Measurements from ENCODE around the gene LRRC1. TPM values are rescaled to one million over a fixed set of nuclear protein-coding genes. Genes with fewer than 3 reads are reported as not detected.

The LRRC1 gene
- total RNA-seq, 1 donor from 2014 or later, result 36.2 TPM

DNA sequence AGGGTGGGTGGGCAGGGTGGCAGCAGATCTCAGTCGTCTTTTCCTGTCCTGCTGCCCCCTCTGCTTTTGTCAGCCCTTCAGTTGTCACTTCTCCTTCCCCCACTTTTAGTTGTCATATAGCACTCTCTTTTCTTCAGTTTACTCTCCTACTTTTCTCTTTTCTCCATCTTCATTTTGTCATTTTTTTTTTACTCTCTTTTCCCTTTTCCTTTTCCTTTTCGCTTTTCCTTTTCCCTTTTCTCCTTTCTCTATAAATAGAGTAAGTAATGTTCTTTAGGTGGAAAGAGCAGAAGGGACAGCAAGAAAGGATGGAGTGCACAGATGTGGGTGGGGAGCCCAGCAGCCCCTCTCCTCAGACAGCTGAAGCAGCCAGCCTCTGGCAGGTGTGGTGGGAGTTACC, 108.6 kb downstream of the LRRC1 start:
- TF ChIP-seq CTCF (IDR thresholded peaks at IDR 0.05; ENCODE audit: unreplicated experiment), result no peak
- Mint-ChIP-seq H3K4me3 (ENCODE audit: low read depth) (no peak overlapping the region), H3K36me3 (ENCODE audit: insufficient read depth) (peaks cover 22% of the 10 kb centered on the region), H3K27ac (no peak overlapping the region), H3K4me1 (ENCODE audit: low read depth) (no peaks in the 10 kb centered on the region), H3K9me3 (ENCODE audit: low read depth) (no peaks in the 10 kb centered on the region), H3K27me3 (no peaks in the 10 kb centered on the region)
- DNase-seq (ENCODE audit: low spot score, unreplicated experiment), result no peak

DNA sequence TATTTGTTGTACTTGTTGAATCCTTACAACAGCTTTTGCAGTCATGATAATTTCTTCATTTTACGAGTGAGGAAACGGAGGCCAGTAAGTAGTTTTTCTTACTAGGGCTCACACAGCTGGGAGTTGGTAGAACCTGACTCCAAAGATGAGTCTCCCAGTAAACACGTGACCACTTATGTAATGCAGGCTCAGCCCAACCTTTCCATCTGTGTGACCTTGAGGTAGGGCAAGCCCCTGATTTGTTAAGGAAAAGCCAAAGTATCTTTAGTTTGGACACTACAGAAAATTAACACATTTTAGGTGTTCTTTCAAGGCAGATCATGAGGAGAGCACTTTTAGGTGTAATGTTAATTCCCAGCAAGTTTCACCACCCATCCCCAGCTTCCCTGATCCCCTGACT, 111.3 kb downstream of the LRRC1 start:
- H3K36me3 Mint-ChIP-seq (ENCODE audit: insufficient read depth), result peaks cover 13% of the 10 kb centered on the region
- TF ChIP-seq CTCF (IDR thresholded peaks at IDR 0.05; ENCODE audit: unreplicated experiment), result no peak
- H3K27ac Mint-ChIP-seq, result no peak overlapping the region

DNA sequence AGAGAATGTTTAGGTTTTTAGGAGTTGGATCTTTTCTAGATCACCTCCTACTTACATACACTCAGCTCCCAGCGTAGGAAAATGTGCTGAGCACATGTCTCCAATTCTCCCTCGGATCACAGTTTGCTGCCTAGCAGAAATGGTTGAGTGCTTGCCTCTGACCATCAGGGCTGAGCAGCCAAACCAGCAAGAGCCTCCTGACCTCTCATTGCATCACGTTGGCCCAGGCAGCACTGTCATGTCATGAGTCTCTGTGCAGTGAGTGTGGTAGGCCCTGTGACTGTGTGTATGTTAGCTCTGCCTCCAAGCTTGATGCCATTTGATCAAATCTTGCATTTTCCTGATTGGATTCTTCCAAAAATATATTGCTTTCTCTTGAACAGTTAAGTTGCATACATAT, 112.0 kb downstream of the LRRC1 start:
- Mint-ChIP-seq H3K4me3 (ENCODE audit: low read depth) (no peak overlapping the region), H3K27me3 (no peaks in the 10 kb centered on the region), H3K9me3 (ENCODE audit: low read depth) (no peaks in the 10 kb centered on the region), H3K27ac (no peak overlapping the region), H3K4me1 (ENCODE audit: low read depth) (no peaks in the 10 kb centered on the region), H3K36me3 (ENCODE audit: insufficient read depth) (peaks cover 11% of the 10 kb centered on the region)
- no peak for DNase-seq (ENCODE audit: low spot score, unreplicated experiment)
- no peak for TF ChIP-seq CTCF (IDR thresholded peaks at IDR 0.05; ENCODE audit: unreplicated experiment)

More for the DNA sequence above, 111.3 kb downstream of the LRRC1 start:
- Mint-ChIP-seq H3K27me3 (no peaks in the 10 kb centered on the region), H3K4me3 (ENCODE audit: low read depth) (no peak overlapping the region), H3K4me1 (ENCODE audit: low read depth) (no peaks in the 10 kb centered on the region), H3K9me3 (ENCODE audit: low read depth) (no peaks in the 10 kb centered on the region)
- no peak for DNase-seq (ENCODE audit: low spot score, unreplicated experiment)

DNA sequence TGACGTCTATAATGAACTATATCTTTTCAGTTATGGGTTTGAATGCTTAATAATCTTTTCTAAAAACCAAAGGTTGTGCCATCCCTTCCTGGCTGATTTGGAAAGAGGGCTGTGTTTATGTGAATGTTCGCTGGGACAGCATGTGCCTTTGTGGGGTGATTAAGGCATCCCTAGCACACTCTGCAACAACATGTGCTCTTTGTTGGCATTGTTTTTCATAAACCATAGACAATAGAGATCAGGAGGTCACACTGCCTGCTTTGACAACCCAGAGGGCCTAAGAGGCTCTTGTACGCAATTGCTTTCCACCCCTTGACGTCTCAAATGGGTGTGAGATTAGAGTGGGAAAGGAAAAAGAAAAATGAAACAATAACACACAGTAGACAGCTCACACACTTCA, 116.0 kb downstream of the LRRC1 start:
- Mint-ChIP-seq H3K27me3 (no peaks in the 10 kb centered on the region), H3K9me3 (ENCODE audit: low read depth) (no peaks in the 10 kb centered on the region), H3K27ac (no peak overlapping the region), H3K4me1 (ENCODE audit: low read depth) (peaks cover 5% of the 10 kb centered on the region), H3K36me3 (ENCODE audit: insufficient read depth) (peaks cover 3% of the 10 kb centered on the region), H3K4me3 (ENCODE audit: low read depth) (no peak overlapping the region)
- no peak for TF ChIP-seq CTCF (IDR thresholded peaks at IDR 0.05; ENCODE audit: unreplicated experiment)
- DNase-seq (ENCODE audit: low spot score, unreplicated experiment), result no peak

DNA sequence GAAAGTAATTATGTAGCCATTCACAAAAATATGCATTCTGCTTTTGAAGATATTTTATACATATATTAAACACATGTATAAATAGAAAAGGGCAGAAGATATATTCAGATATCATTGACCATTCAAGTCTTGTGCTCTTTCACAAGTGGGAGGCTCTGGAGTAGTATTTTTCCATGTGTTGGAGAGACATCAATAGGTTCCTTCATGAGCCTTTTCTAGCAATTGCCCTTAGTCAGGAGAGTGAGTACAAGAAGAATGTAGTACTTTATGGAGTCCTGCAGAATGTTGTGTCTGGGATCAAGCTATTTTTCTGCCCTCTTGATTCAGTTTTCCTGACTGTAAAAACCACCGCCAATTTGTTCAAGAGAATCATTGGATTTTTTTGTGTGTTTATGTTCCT, 117.9 kb downstream of the LRRC1 start:
- Mint-ChIP-seq H3K9me3 (ENCODE audit: low read depth) (no peaks in the 10 kb centered on the region), H3K36me3 (ENCODE audit: insufficient read depth) (peaks cover 3% of the 10 kb centered on the region)
- no peak for TF ChIP-seq CTCF (IDR thresholded peaks at IDR 0.05; ENCODE audit: unreplicated experiment)

More for the DNA sequence above, 117.9 kb downstream of the LRRC1 start:
- no peak for DNase-seq (ENCODE audit: low spot score, unreplicated experiment)
- H3K4me1 Mint-ChIP-seq (ENCODE audit: low read depth), result peaks cover 5% of the 10 kb centered on the region
- H3K27me3 Mint-ChIP-seq, result no peaks in the 10 kb centered on the region
- H3K27ac Mint-ChIP-seq, result no peak overlapping the region
- no peak overlapping the region for H3K4me3 Mint-ChIP-seq (ENCODE audit: low read depth)

All from progenitor cell of endocrine pancreas (in vitro differentiated cells).